Lung (tissue), 12 donors: ENCODE results near the gene B4GALNT1. TPM values are rescaled to one million over a fixed set of nuclear protein-coding genes. Genes with fewer than 3 reads are reported as not detected.

Experiments
- ATAC-seq: fragments of 200-7000 bp; cut with Tn5 transposase; one replicate; pipeline ENCODE4 v1.9.1; 2020; ENCODE audit warnings: moderate number of reproducible peaks; ENCODE audit not compliant: insufficient read depth, low FRiP score
- DNase-seq, 3 donors: peaks; one replicate each; pipeline ENCODE4 v3.0.0-alpha.2; 2013 to 2017
- H3K27ac ChIP-seq, 2 donors: one replicate each; pipeline ENCODE4 v1.5.1; 2013; ENCODE audit warnings: mild to moderate bottlenecking in 2 of 2, moderate library complexity in 2 of 2, control low read depth in 1 of 2, inconsistent platforms in 1 of 2, low read depth in 1 of 2, low read length in 1 of 2
- H3K27me3 ChIP-seq, 3 donors: one replicate each; pipeline ENCODE4 v1.5.1; 2013; ENCODE audit warnings: low read length in 2 of 3; ENCODE audit not compliant: control insufficient read depth in 3 of 3, insufficient read depth in 3 of 3
- H3K36me3 ChIP-seq, 4 donors: one replicate each; pipeline ENCODE4 v1.5.1; 2013; ENCODE audit warnings: low read length in 4 of 4, mild to moderate bottlenecking in 1 of 4, moderate library complexity in 1 of 4; ENCODE audit not compliant: control insufficient read depth in 4 of 4, insufficient read depth in 4 of 4
- H3K4me1 ChIP-seq, 5 donors: one replicate each; pipeline ENCODE4 v1.5.1; 2013; ENCODE audit warnings: low read length in 5 of 5, mild to moderate bottlenecking in 2 of 5, moderate library complexity in 1 of 5; ENCODE audit not compliant: control insufficient read depth in 5 of 5, insufficient read depth in 5 of 5
- H3K4me3 ChIP-seq: one replicate; pipeline ENCODE4 v1.5.1; 2013; ENCODE audit warnings: mild to moderate bottlenecking, control low read depth, moderate library complexity
- H3K9ac ChIP-seq, 2 donors: one replicate each; pipeline ENCODE4 v1.5.1; 2013; ENCODE audit warnings: low read length in 2 of 2, control low read depth in 1 of 2; ENCODE audit not compliant: insufficient read depth in 1 of 2
- H3K9me3 ChIP-seq, 4 donors: one replicate each; pipeline ENCODE4 v1.5.1; 2013; ENCODE audit warnings: low read length in 3 of 4, mild to moderate bottlenecking in 1 of 4, moderate library complexity in 1 of 4; ENCODE audit not compliant: control insufficient read depth in 4 of 4, insufficient read depth in 3 of 4
- WGBS, 2 donors: extraction: QIAGEN DNeasy Blood & Tissue Kit; methylation state at CpG; one replicate each; pipeline ENCODE4 v1.1.7; 2013; 5-methylcytosine and 5-hydroxymethylcytosine counted together
- polyA plus RNA-seq, 2 donors: library from polyadenylated mRNA; stranded (reverse); fragments of 200-250 nt; gene quantifications; one replicate each; pipeline ENCODE4 v1.2.1, GENCODE V29; 2013
- total RNA-seq, 2 donors: library from RNA; depleted of rRNA in 1 of 2; stranded (reverse); fragments of >200 nt in 1 of 2; gene quantifications; one replicate each; pipeline ENCODE4 v1.2.1, GENCODE V29; 2014 to 2021
- TF ChIP-seq, protein P1 (sequence below): IDR thresholded peaks from 2 replicates; pipeline ENCODE4 v1.5.1; 2012; ENCODE audit warnings: mild to moderate bottlenecking; ENCODE audit errors: control extremely low read depth, extremely low read depth
- donor health status: control.
- donor health status: control.
- donor health status: Bipolar disorder and iron deficiency.
- donor health status: healthy.
- donor health status: DM: yes; HTN: yes; CAD: no.

B4GALNT1 gene
- total and polyA plus RNA-seq, 4 donors, result 0.51 to 2.5 (median 0.73) TPM

DNA sequence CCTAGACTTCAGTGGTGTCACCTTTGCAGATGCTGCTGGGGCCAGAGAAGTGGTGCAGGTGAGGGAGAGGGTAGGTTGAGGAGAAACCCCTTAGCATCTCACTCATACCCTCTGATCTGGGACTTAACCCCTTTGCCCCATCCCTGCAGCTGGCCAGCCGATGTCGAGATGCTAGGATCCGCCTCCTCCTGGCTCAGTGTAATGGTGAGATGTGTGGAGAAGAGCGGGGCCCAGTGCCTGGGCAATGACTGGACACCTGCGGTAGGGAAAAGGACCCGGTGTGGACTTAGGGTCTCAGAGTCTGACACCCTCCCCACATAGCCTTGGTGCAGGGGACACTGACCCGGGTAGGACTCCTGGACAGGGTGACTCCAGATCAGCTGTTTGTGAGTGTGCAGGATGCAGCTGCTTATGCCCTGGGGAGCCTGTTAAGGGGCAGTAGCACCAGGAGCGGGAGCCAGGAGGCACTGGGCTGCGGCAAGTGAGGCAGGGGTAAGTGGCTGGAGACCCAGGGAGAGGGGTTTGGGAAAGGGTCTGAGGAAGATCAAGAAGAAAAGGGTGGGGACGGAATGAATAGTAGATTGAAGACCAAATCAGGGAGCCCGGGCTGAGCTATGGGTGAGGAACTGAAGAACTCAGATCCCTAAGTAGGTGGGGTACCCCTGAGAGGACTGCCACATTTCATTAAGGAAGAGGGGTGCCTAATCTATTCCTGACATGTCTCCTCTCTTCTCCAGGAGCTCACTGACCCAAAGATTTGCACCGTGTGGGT is 7.6 kb downstream of the B4GALNT1 start:
- Histone ChIP-seq H3K4me3 (no peak overlapping the region), H3K27ac (no peak overlapping the region), H3K9me3 (peaks cover 0 to 2% (median 0%) of the 10 kb centered on the region in 4 donors), H3K36me3 (no peaks in the 10 kb centered on the region), H3K27me3 (peaks cover 2 to 92% (median 59%) of the 10 kb centered on the region in 3 donors), H3K4me1 (peaks cover 0 to 24% (median 6%) of the 10 kb centered on the region in 5 donors), H3K9ac (no peak overlapping the region)
- ATAC-seq (no peak), DNase-seq (peak in 1 of 3 donors; percentile 14)
- TF ChIP-seq, protein P1, sequence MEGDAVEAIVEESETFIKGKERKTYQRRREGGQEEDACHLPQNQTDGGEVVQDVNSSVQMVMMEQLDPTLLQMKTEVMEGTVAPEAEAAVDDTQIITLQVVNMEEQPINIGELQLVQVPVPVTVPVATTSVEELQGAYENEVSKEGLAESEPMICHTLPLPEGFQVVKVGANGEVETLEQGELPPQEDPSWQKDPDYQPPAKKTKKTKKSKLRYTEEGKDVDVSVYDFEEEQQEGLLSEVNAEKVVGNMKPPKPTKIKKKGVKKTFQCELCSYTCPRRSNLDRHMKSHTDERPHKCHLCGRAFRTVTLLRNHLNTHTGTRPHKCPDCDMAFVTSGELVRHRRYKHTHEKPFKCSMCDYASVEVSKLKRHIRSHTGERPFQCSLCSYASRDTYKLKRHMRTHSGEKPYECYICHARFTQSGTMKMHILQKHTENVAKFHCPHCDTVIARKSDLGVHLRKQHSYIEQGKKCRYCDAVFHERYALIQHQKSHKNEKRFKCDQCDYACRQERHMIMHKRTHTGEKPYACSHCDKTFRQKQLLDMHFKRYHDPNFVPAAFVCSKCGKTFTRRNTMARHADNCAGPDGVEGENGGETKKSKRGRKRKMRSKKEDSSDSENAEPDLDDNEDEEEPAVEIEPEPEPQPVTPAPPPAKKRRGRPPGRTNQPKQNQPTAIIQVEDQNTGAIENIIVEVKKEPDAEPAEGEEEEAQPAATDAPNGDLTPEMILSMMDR, result no peak
- 77 to 82% methylated on average over 12 of the region's 12 CpGs for WGBS, 2 donors

DNA sequence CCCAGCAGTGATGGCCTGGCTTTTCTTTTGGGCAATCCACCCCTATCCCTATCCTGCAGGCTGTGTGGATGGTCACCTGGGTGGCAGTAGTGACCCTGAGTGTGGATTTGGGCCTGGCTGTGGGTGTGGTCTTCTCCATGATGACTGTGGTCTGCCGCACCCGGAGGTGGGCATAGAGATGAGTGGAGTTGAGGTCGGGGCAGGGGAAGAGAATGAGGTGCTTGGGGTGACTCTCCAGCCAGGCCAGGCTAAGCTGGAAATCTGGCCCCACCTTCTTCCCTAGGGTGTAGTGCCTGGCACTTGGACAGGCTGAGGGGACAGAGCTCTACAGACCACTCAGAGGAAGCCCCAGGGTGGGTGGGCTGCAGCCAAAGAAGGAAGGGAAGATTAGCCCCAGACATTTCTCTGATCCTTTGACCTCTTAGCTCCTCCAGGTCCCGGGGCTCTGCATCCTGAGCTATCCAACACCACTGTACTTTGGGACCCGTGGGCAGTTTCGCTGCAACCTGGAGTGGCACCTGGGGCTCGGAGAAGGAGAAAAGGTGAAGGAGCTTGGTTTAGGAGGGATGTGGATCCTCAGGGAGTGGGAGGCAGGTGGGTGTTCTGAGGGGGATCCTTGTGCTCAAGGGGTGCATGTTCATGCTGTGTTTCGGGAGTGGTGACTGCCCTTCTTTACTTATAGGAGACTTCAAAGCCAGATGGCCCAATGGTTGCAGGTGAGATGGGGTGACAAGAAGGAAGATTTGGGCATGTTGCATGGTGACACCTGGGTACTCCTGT is 8.4 kb downstream of the B4GALNT1 start:
- H3K9ac ChIP-seq, result no peak overlapping the region
- H3K36me3 ChIP-seq, result no peaks in the 10 kb centered on the region
- no peak overlapping the region for H3K27ac ChIP-seq
- DNase-seq (peak in 1 of 3 donors; percentile 8), ATAC-seq (no peak)
- no peak overlapping the region for H3K4me3 ChIP-seq
- peaks cover 2 to 93% (median 62%) of the 10 kb centered on the region in 3 donors for H3K27me3 ChIP-seq
- WGBS, 2 donors, result 84 to 93% methylated on average over 8 of the region's 8 CpGs
- TF ChIP-seq, protein P1, result no peak
- H3K4me1 ChIP-seq, result peaks cover 0 to 24% (median 6%) of the 10 kb centered on the region in 5 donors
- peaks cover 0 to 2% (median 0%) of the 10 kb centered on the region in 4 donors for H3K9me3 ChIP-seq

DNA sequence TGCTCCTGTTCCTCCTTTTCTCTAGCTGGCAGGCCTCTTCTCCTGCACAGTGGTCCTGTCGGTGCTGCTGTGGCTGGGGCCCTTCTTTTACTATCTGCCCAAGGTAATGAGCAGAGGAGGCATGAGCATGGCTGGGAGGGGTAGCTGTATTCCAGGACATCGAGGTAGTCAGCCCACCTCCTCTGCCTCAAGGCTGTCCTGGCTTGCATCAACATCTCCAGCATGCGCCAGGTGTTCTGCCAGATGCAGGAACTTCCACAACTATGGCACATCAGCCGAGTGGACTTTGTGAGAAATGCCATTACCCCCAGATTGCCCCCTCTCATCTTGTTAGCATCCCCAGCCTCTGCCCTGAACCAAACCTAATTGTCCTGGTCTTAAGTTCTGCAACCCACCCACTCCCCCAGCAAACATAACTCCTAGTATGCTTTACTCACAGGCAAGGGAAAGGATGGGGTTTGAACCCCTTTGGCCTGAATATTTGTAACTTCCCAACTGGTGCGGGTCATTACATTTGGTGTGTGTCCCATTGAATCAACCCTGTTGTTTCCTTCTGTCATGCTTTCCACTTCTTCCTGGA is 9.1 kb downstream of the B4GALNT1 start:
- H3K4me1 ChIP-seq, result peaks cover 0 to 24% (median 6%) of the 10 kb centered on the region in 5 donors
- no peak overlapping the region for H3K27ac ChIP-seq
- TF ChIP-seq, protein P1, result no peak
- H3K36me3 ChIP-seq, result no peaks in the 10 kb centered on the region
- DNase-seq, result peak in 1 of 3 donors; percentile 4
- ATAC-seq, result no peak
- peaks cover 0 to 2% (median 0%) of the 10 kb centered on the region in 4 donors for H3K9me3 ChIP-seq
- H3K9ac ChIP-seq, result no peak overlapping the region
- peaks cover 2 to 93% (median 56%) of the 10 kb centered on the region in 3 donors for H3K27me3 ChIP-seq
- 48 to 70% methylated on average over 5 of the region's 5 CpGs for WGBS, 2 donors
- H3K4me3 ChIP-seq, result no peak overlapping the region
